Right renal cortex interstitium (tissue), 3 donors: ENCODE data around the gene ATP8A2. TPM values are rescaled to one million over a fixed set of nuclear protein-coding genes. Genes with fewer than 3 reads are reported as not detected.

Experiments
- DNase-seq, 3 donors: peaks; one replicate each; pipeline ENCODE4 v3.0.0-alpha.2; 2013; ENCODE audit warnings: low read depth in 3 of 3, low spot score in 2 of 3
- polyA plus RNA-seq, 3 donors: library from polyadenylated mRNA; unstranded; fragments of 120-200 nt; gene quantifications; one replicate each; pipeline ENCODE4 v1.2.1, GENCODE V29; 2013; ENCODE audit not compliant: insufficient read length in 3 of 3

Gene ATP8A2
- polyA plus RNA-seq, 3 donors, result 5.5 to 7.2 (median 6.3) TPM

- DNase-seq, result no peak
Measured at GRCh38 chr13:25380741-25381324, 9.1 kb downstream of the ATP8A2 start.

GRCh38 chr13:25384758-25385410 is 13.1 kb downstream of the ATP8A2 start:
- DNase-seq, result no peak

- no peak for DNase-seq
Measured at GRCh38 chr13:25391932-25392331, 20.2 kb downstream of the ATP8A2 start.

GRCh38 chr13:25394402-25395060 is 22.8 kb downstream of the ATP8A2 start:
- no peak for DNase-seq

GRCh38 chr13:25397763-25398162 is 26.0 kb downstream of the ATP8A2 start:
- DNase-seq, result no peak

- no peak for DNase-seq
Measured at GRCh38 chr13:25400925-25401324, 29.2 kb downstream of the ATP8A2 start.

GRCh38 chr13:25401958-25402357 is 30.2 kb downstream of the ATP8A2 start:
- no peak for DNase-seq

- DNase-seq, result no peak
Measured at GRCh38 chr13:25406377-25406776, 34.6 kb downstream of the ATP8A2 start.

GRCh38 chr13:25409938-25410337 is 38.2 kb downstream of the ATP8A2 start:
- no peak for DNase-seq

- no peak for DNase-seq
Measured at GRCh38 chr13:25415241-25415640, 43.5 kb downstream of the ATP8A2 start.

- DNase-seq, result no peak
Measured at GRCh38 chr13:25417535-25417934, 45.8 kb downstream of the ATP8A2 start.

- DNase-seq, result no peak
Measured at GRCh38 chr13:25420161-25420560, 48.4 kb downstream of the ATP8A2 start.

- DNase-seq, result no peak
Measured at GRCh38 chr13:25421612-25422011, 49.8 kb downstream of the ATP8A2 start.

- no peak for DNase-seq
Measured at GRCh38 chr13:25422153-25422552, 50.4 kb downstream of the ATP8A2 start.

- no peak for DNase-seq
Measured at GRCh38 chr13:25423831-25424230, 52.1 kb downstream of the ATP8A2 start.

GRCh38 chr13:25429466-25429865 is 57.7 kb downstream of the ATP8A2 start:
- DNase-seq, result no peak

GRCh38 chr13:25432691-25433090 is 60.9 kb downstream of the ATP8A2 start:
- DNase-seq, result peak; percentile 38 to 42 (median 41)

- no peak for DNase-seq
Measured at GRCh38 chr13:25440061-25440460, 68.3 kb downstream of the ATP8A2 start.

- no peak for DNase-seq
Measured at GRCh38 chr13:25446261-25446660, 74.5 kb downstream of the ATP8A2 start.

- DNase-seq, result no peak
Measured at GRCh38 chr13:25447396-25447795, 75.6 kb downstream of the ATP8A2 start.

- DNase-seq, result no peak
Measured at GRCh38 chr13:25453850-25454365, 82.1 kb downstream of the ATP8A2 start.

GRCh38 chr13:25455146-25455545 is 83.4 kb downstream of the ATP8A2 start:
- DNase-seq, result no peak
